OCI-LY7 (cell line): Measurements from ENCODE around the gene KCNN1. TPM values are rescaled to one million over a fixed set of nuclear protein-coding genes. Genes with fewer than 3 reads are reported as not detected.
A peak's percentile ranks its signal among the peaks of the same experiment; 100 is the strongest.

Experiments
- BruUV-seq: library from RNA; stranded (reverse); fragments of 400-500 nt; replicated peaks from 2 replicates; lab custom pipeline; 2021; lab: Mats Ljungman, UMichigan
- CTCF ChIA-PET: fragments of 300-600 bp; sonication (Branson Sonifier 250); formaldehyde crosslinking; loops from one replicate; lab custom pipeline; 2022; ENCODE audit warnings: antibody characterized with exemption; ENCODE audit not compliant: unreplicated experiment; lab: Charles Lee
- POLR2A ChIA-PET: fragments of 300-600 bp; sonication (Branson Sonifier 250); formaldehyde crosslinking; loops from one replicate; lab custom pipeline; 2022; ENCODE audit warnings: antibody characterized with exemption; lab: Charles Lee
- DNase-seq: peaks from one replicate; pipeline ENCODE4 v3.0.0-alpha.2; 2015; ENCODE audit warnings: low spot score
- H2AFZ ChIP-seq: fragments of 200-600 bp; sonication (generic), shearing (Covaris generic); 2 replicates; pipeline ENCODE4 v1.6.1; 2014; ENCODE audit warnings: mild to moderate bottlenecking, antibody characterized with exemption, low read length, moderate library complexity
- H3K27ac ChIP-seq: fragments of 200-600 bp; sonication (generic); 2 replicates; pipeline ENCODE4 v1.5.1; 2014; ENCODE audit warnings: mixed run types, low read depth, mild to moderate bottlenecking, moderate library complexity, low read length, inconsistent platforms; ENCODE audit not compliant: poor library complexity, severe bottlenecking
- H3K36me3 ChIP-seq: fragments of 200-600 bp; sonication (generic); 2 replicates; pipeline ENCODE4 v1.6.1; 2014; ENCODE audit warnings: mild to moderate bottlenecking, antibody characterized with exemption, low read length, moderate library complexity, mixed read lengths; ENCODE audit not compliant: insufficient read depth
- H3K4me1 ChIP-seq: fragments of 200-600 bp; sonication (generic); 2 replicates; pipeline ENCODE4 v1.5.1; 2014; ENCODE audit warnings: mild to moderate bottlenecking, low read length; ENCODE audit not compliant: insufficient read depth, poor library complexity, severe bottlenecking
- H3K4me2 ChIP-seq: fragments of 200-600 bp; sonication (generic); 2 replicates; pipeline ENCODE4 v1.6.1; 2014; ENCODE audit warnings: mild to moderate bottlenecking, low read length
- H3K4me3 ChIP-seq: fragments of 200-600 bp; sonication (generic); 2 replicates; pipeline ENCODE4 v1.5.1; 2014; ENCODE audit warnings: mild to moderate bottlenecking, low read depth, low read length; ENCODE audit not compliant: poor library complexity, severe bottlenecking
- H3K79me2 ChIP-seq: fragments of 200-600 bp; sonication (generic); 2 replicates; pipeline ENCODE4 v1.6.1; 2016; ENCODE audit warnings: low read depth, mild to moderate bottlenecking, low read length, moderate library complexity, mixed read lengths; ENCODE audit not compliant: insufficient read depth
- H3K9me2 ChIP-seq: fragments of 200-600 bp; sonication (generic); 2 replicates; pipeline ENCODE4 v1.6.1; 2016; ENCODE audit warnings: mild to moderate bottlenecking, low read length, mixed read lengths; ENCODE audit not compliant: insufficient read depth
- H3K9me3 ChIP-seq: fragments of 200-600 bp; sonication (generic); 2 replicates; pipeline ENCODE4 v1.6.1; 2014; ENCODE audit warnings: mild to moderate bottlenecking, mixed run types, low read length, mixed read lengths
- H4K20me1 ChIP-seq: fragments of 200-600 bp; sonication (generic); 2 replicates; pipeline ENCODE4 v1.6.1; 2014; ENCODE audit warnings: mild to moderate bottlenecking, antibody characterized with exemption, low read length, moderate library complexity, mixed read lengths; ENCODE audit not compliant: insufficient read depth
- CTCF ChIP-seq: fragments of 200-600 bp; sonication (generic); conservative IDR thresholded peaks from 2 replicates; pipeline ENCODE4 v1.5.1; 2014; ENCODE audit warnings: mild to moderate bottlenecking, antibody characterized with exemption, low read length, moderate library complexity, mixed read lengths
- EZH2phosphoT487 ChIP-seq: fragments of 200-600 bp; sonication (generic); IDR thresholded peaks from 2 replicates; pipeline ENCODE4 v1.6.1; 2018; ENCODE audit warnings: low read depth, borderline replicate concordance, mild to moderate bottlenecking, mixed run types, antibody characterized with exemption, low read length, moderate library complexity, mixed read lengths
- intact Hi-C: fragments of 100-400 bp; cut with micrococcal nuclease; formaldehyde crosslinking; loops from one replicate; pipeline ENCODE4 v1.10.0; 2022; ENCODE audit not compliant: unreplicated experiment
- total RNA-seq, 2 experiments: library from RNA; depleted of rRNA in 1 of 2; stranded (reverse); fragments of >200 nt in 1 of 2; shearing (Covaris generic) in 1 of 2; gene quantifications; 2 replicates each; pipeline ENCODE4 v1.2.3, GENCODE V29; 2014 to 2022

The KCNN1 gene
- total RNA-seq, 2 experiments from 2014 or later, result 0.57 to 1.1 TPM

GRCh38 chr19:17942582-17943273 lies 24.2 kb upstream of the KCNN1 start:
- no peak overlapping the region for H3K4me2 ChIP-seq
- no peak overlapping the region for H3K4me3 ChIP-seq
- peaks cover 47% of the 10 kb centered on the region for H3K36me3 ChIP-seq
- no peaks in the 10 kb centered on the region for H4K20me1 ChIP-seq
- no peaks in the 10 kb centered on the region for H3K9me3 ChIP-seq
- ChIA-PET CTCF (interaction anchor here (0.6 kb wide), 1 partner anchor 356 kb away, joined by 3 read pairs; no protein-coding TSS in a partner anchor), POLR2A (no interaction called here)
- TF ChIP-seq EZH2phosphoT487, result no peak
- no peak for TF ChIP-seq CTCF
- H3K9me2 ChIP-seq, result no peaks in the 10 kb centered on the region
- peaks cover 13% of the 10 kb centered on the region for H3K4me1 ChIP-seq
- BruUV-seq, result no TSS peak
- no peaks in the 10 kb centered on the region for H3K79me2 ChIP-seq
- no peak for DNase-seq
- intact Hi-C loops, result loop anchor here (10.0 kb wide), 1 partner anchor 152 kb away; the partner anchor contains the start of gene MAST3
- no peak overlapping the region for H3K27ac ChIP-seq
- no peak overlapping the region for H2AFZ ChIP-seq

- TSS peak; percentile 98 for BruUV-seq
- Histone ChIP-seq H3K4me1 (peaks cover 13% of the 10 kb centered on the region), H3K79me2 (no peaks in the 10 kb centered on the region), H3K27ac (no peak overlapping the region), H3K9me3 (no peaks in the 10 kb centered on the region), H2AFZ (no peak overlapping the region), H4K20me1 (no peaks in the 10 kb centered on the region), H3K36me3 (peaks cover 44% of the 10 kb centered on the region), H3K4me3 (no peak overlapping the region), H3K9me2 (no peaks in the 10 kb centered on the region), H3K4me2 (no peak overlapping the region)
- ChIA-PET CTCF (interaction anchor here (0.6 kb wide), 1 partner anchor 357 kb away, joined by 3 read pairs; no protein-coding TSS in a partner anchor), POLR2A (interaction anchor here (0.6 kb wide), 1 partner anchor 11 kb away, joined by 3 read pairs; no protein-coding TSS in a partner anchor)
- no peak for TF ChIP-seq CTCF
- TF ChIP-seq EZH2phosphoT487, result no peak
- no peak for DNase-seq
- intact Hi-C loops, result loop anchor here (10.0 kb wide), 1 partner anchor 151 kb away; the partner anchor contains the start of gene MAST3
Measured at GRCh38 chr19:17943274-17944221, 23.4 kb upstream of the KCNN1 start.
